BLaER1 (cell line): ENCODE data around the gene FAM170B.

Experiments used
- H3K27ac ChIP-seq: shearing (Covaris generic); formaldehyde crosslinking; 2 replicates; pipeline ENCODE4 v1.8.1; 2022
- H3K27me3 ChIP-seq: shearing (Covaris generic); formaldehyde crosslinking; 2 replicates; pipeline ENCODE4 v1.8.1; 2022
- H3K36me3 ChIP-seq: shearing (Covaris generic); formaldehyde crosslinking; 2 replicates; pipeline ENCODE4 v1.8.1; 2022
- H3K4me1 ChIP-seq: shearing (Covaris generic); formaldehyde crosslinking; 2 replicates; pipeline ENCODE4 v1.8.1; 2022
- H3K4me2 ChIP-seq: shearing (Covaris generic); formaldehyde crosslinking; 2 replicates; pipeline ENCODE4 v1.8.1; 2022
- H3K4me3 ChIP-seq: shearing (Covaris generic); formaldehyde crosslinking; 2 replicates; pipeline ENCODE4 v1.8.1; 2022
- H3K9ac ChIP-seq: shearing (Covaris generic); formaldehyde crosslinking; 2 replicates; pipeline ENCODE4 v1.8.1; 2022
- H3K9me3 ChIP-seq: shearing (Covaris generic); formaldehyde crosslinking; 2 replicates; pipeline ENCODE4 v1.8.1; 2022
- H4K20me1 ChIP-seq: shearing (Covaris generic); formaldehyde crosslinking; 2 replicates; pipeline ENCODE4 v1.8.1; 2022
- Cebpa-rat ChIP-seq: shearing (Covaris generic); IDR thresholded peaks from 2 replicates; pipeline ENCODE4 v1.8.1; 2022

The FAM170B gene

DNA sequence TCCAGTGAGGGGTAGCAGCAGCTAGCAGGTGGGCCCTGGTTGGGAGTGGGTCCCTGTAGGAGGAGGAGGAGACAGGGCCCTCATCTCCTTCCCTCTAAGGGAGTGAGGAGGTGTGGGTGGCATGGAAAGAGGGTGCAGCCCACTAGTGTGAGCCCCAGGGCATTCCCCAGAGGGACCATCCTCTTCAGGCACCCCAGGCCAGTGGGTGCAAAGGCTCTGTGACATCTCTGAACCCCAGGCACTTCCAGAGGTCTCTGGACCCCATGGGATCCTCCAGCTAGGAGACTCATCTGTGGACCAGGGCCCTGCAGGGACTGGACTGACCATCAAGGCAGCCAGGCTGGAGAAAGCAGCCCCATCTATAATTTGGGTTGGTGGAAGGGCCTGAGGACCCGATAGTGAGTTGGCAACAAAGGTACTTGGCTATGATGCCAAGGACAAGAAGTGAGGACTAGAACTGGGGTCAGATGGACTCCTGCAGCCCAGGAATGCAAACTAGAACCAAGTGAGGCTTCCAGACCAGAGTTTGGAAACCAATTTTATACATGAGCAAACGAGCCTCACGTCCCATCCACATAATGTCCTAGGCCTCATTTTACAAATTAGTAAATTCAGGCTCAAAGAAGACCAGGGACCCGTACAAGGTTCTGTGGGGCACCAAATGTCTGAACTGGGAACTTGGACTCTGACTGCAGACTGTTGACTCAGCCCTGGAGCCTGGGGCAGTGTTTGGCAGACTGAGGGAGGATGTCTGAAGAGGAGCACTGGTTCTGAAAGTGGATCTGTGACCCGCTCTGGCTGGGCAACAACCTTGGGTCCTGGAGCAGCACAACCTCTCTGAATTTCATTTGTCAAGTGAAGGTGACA lies 17.1 kb downstream of the FAM170B start:
- Histone ChIP-seq H4K20me1 (no peaks in the 10 kb centered on the region), H3K4me2 (peak overlapping the region; percentile 42), H3K27me3 (peaks cover 38% of the 10 kb centered on the region), H3K4me3 (no peak overlapping the region), H3K9ac (no peak overlapping the region), H3K4me1 (peaks cover 12% of the 10 kb centered on the region), H3K27ac (no peak overlapping the region), H3K36me3 (no peaks in the 10 kb centered on the region), H3K9me3 (no peaks in the 10 kb centered on the region)
- no peak for TF ChIP-seq Cebpa-rat

DNA sequence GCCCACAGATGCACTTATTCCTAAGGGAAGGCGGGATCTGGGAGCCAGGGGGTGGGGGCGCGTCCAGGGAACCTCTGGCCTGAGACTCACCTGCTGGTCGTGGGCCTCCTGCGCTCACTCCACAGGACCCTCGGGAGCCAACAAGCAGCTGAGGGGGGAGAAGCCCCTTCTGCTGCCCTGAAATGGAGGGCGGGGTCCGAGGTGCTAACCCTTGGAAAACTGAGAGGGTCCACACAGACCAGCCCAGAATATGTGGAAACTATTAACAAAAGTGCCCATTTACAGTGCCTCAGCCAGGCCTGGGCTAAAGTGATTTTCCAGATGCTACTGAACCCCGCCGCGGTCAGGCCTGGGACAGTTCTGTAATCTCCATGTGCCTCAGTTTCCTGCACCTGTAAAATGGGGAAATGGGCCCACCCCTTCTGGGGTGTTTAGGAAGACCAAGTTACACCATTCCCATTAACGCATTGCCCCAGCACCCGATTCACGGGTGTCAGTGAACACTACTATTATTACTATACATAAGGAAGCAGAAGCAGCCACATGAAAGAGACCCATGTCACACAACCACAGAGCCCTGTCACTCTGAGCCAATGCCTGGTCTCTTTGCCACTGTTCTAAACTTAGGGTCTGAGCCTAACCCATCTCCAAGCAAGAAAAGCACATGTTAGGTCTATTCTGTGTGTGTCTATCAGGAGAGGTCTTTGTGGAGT lies 17.9 kb downstream of the FAM170B start:
- H3K4me1 ChIP-seq: peaks cover 12% of the 10 kb centered on the region
- no peaks in the 10 kb centered on the region for H3K9me3 ChIP-seq
- no peak for TF ChIP-seq Cebpa-rat
- no peak overlapping the region for H3K4me3 ChIP-seq
- no peaks in the 10 kb centered on the region for H3K36me3 ChIP-seq
- peak overlapping the region; percentile 42 for H3K4me2 ChIP-seq
- H3K27ac ChIP-seq: no peak overlapping the region
- no peaks in the 10 kb centered on the region for H4K20me1 ChIP-seq
- H3K9ac ChIP-seq: no peak overlapping the region
- H3K27me3 ChIP-seq: peaks cover 38% of the 10 kb centered on the region

DNA sequence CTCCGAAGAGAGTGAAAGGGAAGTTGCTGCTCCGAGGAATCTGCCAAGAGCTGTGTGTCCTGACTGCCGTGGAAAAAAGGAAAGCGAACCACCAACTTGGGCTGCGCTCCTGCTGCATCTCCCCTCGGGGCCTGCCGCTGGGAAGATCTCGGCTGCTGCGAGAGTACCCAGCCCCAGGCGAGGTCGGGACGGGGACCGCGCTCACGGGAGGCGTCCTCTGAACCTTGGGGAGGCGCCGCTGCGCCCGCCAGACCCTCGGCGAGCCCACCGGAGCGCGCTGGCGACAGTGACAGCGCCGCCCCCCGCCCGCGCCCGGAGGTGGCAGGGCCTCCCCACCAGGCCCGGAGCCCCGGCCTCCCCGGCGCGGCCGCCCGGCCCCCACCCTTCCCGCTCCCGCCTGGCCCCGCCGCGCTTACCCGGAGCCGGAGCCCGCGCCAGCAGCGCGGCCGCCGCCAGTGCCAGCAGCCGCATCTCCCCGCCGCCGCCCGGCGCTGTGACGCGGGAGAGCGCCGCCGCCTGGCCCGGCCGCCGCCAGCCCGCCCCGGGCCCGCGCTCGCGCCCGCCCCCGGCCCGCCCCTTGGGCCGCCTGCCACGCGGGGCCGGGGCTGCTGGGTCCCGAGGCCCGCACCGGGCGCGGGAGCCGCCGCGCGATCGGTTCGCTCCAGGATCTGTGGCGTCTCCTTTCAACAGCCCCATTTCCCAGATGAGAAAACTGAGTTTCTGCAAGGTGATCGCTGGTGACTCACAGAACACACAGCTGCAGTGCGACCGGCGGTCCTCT lies 18.6 kb downstream of the FAM170B start, which contains the start of gene VSTM4:
Gene VSTM4 (minus strand): TSS at position 508 of the 781 bp plus-strand sequence. CDS start 37 bp downstream, at position 471.
- no peaks in the 10 kb centered on the region for H3K36me3 ChIP-seq
- H3K9ac ChIP-seq: no peak within 1 kb of the TSS
- TF ChIP-seq Cebpa-rat: no peak
- peaks cover 38% of the 10 kb centered on the region for H3K27me3 ChIP-seq
- no peak within 1 kb of the TSS for H3K4me3 ChIP-seq
- H3K27ac ChIP-seq: no peak within 1 kb of the TSS
- H3K9me3 ChIP-seq: no peaks in the 10 kb centered on the region
- H4K20me1 ChIP-seq: no peaks in the 10 kb centered on the region
- H3K4me1 ChIP-seq: peaks cover 12% of the 10 kb centered on the region
- peak within 1 kb of the TSS; percentile 42 for H3K4me2 ChIP-seq

DNA sequence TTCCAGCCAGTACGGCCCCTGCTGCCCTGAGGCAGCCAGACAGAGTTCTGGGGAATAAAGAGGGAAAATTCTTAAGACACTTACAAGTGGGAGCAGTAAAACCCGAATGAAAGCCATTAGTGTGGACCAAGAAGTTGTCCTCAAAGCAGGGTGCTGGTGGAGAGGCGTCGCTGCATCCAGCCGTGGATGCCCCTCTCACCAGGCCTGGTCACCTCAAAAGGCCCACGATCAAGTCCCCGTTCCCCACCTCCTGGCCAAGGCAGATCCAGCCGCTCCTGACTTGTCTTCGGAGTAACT lies 19.2 kb downstream of the FAM170B start:
- Histone ChIP-seq H3K4me3 (no peak overlapping the region), H3K9me3 (no peaks in the 10 kb centered on the region), H3K36me3 (no peaks in the 10 kb centered on the region), H3K4me1 (peaks cover 12% of the 10 kb centered on the region), H3K4me2 (no peak overlapping the region), H3K27me3 (peaks cover 38% of the 10 kb centered on the region), H4K20me1 (no peaks in the 10 kb centered on the region), H3K27ac (no peak overlapping the region), H3K9ac (no peak overlapping the region)
- TF ChIP-seq Cebpa-rat: no peak

DNA sequence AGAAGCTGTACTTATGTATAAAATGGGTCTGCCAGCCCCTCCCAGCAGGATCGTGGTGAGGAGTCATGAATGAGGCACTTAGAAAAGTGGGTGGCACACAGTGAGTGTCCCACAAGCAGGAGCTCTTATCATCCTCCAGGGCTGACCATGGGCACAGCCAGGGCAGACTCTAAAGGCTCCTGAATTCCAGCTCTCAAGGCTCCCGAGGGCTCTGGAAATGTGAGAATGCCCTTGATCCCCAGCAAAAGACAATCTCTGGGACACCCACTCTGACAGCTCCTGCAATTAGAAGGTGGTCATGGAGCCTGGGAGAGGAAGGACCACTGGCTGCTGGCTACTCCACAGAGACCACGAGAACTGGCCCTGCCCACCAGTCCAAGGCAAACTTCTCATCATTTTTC lies 20.1 kb downstream of the FAM170B start:
- peaks cover 38% of the 10 kb centered on the region for H3K27me3 ChIP-seq
- no peak overlapping the region for H3K27ac ChIP-seq
- no peak overlapping the region for H3K9ac ChIP-seq
- no peaks in the 10 kb centered on the region for H3K9me3 ChIP-seq
- H3K36me3 ChIP-seq: no peaks in the 10 kb centered on the region
- TF ChIP-seq Cebpa-rat: no peak
- H3K4me3 ChIP-seq: no peak overlapping the region
- peaks cover 12% of the 10 kb centered on the region for H3K4me1 ChIP-seq
- H3K4me2 ChIP-seq: no peak overlapping the region
- H4K20me1 ChIP-seq: no peaks in the 10 kb centered on the region

DNA sequence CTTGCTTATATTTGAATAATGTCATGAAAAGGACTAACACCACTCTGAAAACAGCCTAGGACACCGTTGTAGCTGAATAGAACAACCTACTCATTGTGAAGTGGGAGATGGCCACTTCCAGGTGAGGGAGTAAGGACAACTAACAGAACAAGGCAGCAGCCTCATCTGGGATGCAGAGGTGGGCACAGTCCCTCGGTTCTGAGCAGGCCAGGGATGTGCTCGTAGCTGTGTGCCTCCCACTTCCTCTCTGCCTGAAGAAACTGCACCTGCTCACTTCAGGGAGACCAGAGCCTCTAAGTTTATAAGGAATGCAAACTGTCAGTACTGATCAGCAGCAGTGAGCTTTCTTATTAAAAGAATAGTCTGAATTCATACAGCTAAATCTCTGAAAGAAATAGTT lies 21.0 kb downstream of the FAM170B start:
- Histone ChIP-seq H3K9ac (no peak overlapping the region), H3K4me2 (no peak overlapping the region), H3K27me3 (peaks cover 38% of the 10 kb centered on the region), H3K36me3 (no peaks in the 10 kb centered on the region), H3K4me1 (peaks cover 12% of the 10 kb centered on the region), H3K9me3 (no peaks in the 10 kb centered on the region), H3K4me3 (no peak overlapping the region), H4K20me1 (no peaks in the 10 kb centered on the region), H3K27ac (no peak overlapping the region)
- TF ChIP-seq Cebpa-rat: no peak

DNA sequence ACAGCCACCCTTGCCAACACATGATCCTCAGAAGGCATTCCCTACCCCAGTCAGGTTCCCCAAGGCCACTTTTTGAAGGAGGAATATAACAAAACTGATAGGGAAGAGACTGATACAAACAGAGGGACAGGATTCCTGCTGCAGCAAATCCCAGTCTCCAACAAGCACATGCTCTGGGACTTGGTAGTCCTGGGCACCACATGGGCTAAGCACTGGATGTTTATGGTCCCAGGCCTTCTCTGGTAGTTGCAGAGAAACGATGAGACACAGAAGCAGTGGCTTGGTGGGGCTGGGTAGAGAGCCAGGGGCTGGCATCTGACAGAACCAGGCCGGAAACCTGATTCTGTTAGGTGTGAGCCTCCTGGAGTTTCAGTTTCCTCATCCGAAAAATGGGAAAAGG lies 21.7 kb downstream of the FAM170B start:
- peaks cover 38% of the 10 kb centered on the region for H3K27me3 ChIP-seq

DNA sequence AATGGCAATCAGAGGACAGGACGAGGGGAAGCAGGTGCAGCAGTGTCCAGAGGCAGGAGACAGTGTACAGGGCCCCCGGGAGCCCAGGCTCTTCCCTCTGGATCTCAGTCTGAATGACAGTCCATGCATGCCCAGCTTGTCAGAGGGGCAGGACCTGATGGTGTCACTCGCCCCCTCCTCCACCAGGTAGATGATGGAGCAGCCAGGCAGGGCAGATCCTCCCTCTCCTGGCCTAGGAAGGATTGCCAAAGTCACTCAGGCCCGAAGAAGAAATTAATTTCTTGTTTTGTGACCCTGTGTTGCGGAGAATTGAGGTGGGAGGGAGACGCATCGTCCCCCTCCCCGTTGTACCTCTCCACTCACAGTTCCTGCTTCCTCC lies 22.5 kb downstream of the FAM170B start:
- Histone ChIP-seq H3K4me1 (peaks cover 8% of the 10 kb centered on the region), H4K20me1 (no peaks in the 10 kb centered on the region), H3K36me3 (no peaks in the 10 kb centered on the region), H3K4me3 (no peak overlapping the region), H3K27ac (no peak overlapping the region), H3K4me2 (no peak overlapping the region), H3K9ac (no peak overlapping the region), H3K9me3 (no peaks in the 10 kb centered on the region), H3K27me3 (peaks cover 32% of the 10 kb centered on the region)
- TF ChIP-seq Cebpa-rat: no peak

More for the DNA sequence above, 21.7 kb downstream of the FAM170B start:
- Histone ChIP-seq H3K27ac (no peak overlapping the region), H4K20me1 (no peaks in the 10 kb centered on the region), H3K4me1 (peaks cover 12% of the 10 kb centered on the region), H3K9ac (no peak overlapping the region), H3K4me3 (no peak overlapping the region), H3K36me3 (no peaks in the 10 kb centered on the region), H3K4me2 (no peak overlapping the region), H3K9me3 (no peaks in the 10 kb centered on the region)
- no peak for TF ChIP-seq Cebpa-rat

DNA sequence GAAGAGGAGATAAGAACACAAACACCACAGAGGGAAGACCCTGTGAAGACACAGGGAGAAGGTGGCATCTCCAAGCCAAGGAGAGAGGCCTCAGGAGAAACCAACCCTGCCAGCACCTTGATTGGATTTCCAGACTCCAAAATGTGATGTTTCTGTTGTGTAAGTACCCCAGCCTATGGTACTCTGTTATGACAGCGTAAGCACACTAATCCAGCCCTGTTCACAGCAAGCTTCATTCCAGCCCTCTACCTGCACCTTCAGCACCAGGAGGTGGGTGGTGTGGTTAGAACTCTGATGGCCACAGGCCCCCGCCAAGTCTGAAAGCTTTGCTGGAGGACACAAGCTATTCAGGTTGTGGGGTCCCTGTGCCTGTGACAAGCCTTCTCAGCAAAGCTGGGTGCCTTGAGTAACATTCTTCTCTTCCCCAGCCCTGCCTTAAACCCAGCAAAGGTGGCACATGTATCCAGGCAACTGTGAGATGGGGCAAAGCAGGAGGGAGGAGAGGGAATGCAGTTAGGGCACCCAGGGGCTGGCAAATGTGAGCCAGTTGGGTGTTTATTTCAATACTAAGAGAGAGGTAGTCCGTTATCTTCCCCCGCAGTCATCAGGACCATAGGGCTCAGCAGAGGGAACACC lies 23.0 kb downstream of the FAM170B start:
- no peaks in the 10 kb centered on the region for H3K9me3 ChIP-seq
- no peak overlapping the region for H3K4me3 ChIP-seq
- no peak overlapping the region for H3K4me2 ChIP-seq
- H4K20me1 ChIP-seq: no peaks in the 10 kb centered on the region
- TF ChIP-seq Cebpa-rat: no peak
- H3K36me3 ChIP-seq: no peaks in the 10 kb centered on the region
- H3K4me1 ChIP-seq: peaks cover 3% of the 10 kb centered on the region
- no peak overlapping the region for H3K27ac ChIP-seq
- no peak overlapping the region for H3K9ac ChIP-seq
- H3K27me3 ChIP-seq: peaks cover 27% of the 10 kb centered on the region
